Activated CD4-positive, alpha-beta T cell treated with anti-CD3 and anti-CD28 coated beads for 1 hour (primary cell): ENCODE data around the gene VMP1.
"Not testable (repeated sequence)": the region's sequence is repeated elsewhere in the genome, so short reads cannot be mapped to it uniquely, and the experiment has no call there.

ENCODE experiments used
- DNase-seq: peaks from one replicate; pipeline ENCODE4 v3.0.0-alpha.2; 2020

Gene VMP1

GRCh38 chr17:59873414-59873813, 166.0 kb downstream of the VMP1 start:
- not testable (repeated sequence) for DNase-seq

- DNase-seq = no peak
Observed at GRCh38 chr17:59874376-59874775, 166.9 kb downstream of the VMP1 start.

DNA sequence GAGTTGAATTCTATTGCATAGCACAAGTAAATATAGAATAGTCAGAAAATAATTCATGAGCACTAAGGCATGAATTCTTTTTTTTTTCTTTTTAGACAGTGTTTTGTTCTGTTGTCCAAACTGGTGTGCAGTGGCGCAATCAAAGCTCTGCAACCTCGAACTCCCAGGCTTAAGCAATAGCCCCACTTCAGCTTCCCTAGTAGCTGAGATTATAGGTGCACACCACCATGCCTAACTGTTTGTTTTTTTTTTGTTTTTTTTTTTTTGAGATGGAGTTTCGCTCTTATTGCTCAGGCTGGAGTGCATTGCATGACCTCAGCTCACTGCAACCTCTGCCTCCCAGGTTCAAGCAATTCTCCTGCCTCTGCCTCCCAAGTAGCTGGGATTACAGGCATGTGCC, 168.7 kb downstream of the VMP1 start:
- DNase-seq = no peak

- DNase-seq = no peak
Observed at GRCh38 chr17:59877965-59878364, 170.5 kb downstream of the VMP1 start.

DNA sequence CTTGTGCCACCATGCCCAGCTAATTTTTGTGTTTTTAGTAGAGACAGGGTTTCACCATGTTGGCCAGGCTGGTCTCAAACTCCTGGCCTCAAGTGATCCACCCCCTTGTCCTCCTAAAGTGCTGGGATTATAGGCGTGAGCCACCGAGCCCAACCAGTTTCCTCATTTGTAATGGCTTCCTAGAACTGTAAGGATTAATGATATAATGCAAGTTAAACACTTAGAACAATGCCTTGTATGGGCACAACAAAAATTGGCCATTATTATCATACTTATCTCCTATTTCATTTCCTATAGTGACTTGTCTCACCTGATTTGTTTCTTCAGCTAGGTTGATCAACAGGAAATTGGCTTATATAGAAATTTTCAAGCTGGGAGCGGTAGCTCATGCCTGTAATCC, 171.2 kb downstream of the VMP1 start:
- DNase-seq = no peak

GRCh38 chr17:59884861-59885260, 177.4 kb downstream of the VMP1 start:
- no peak for DNase-seq

DNA sequence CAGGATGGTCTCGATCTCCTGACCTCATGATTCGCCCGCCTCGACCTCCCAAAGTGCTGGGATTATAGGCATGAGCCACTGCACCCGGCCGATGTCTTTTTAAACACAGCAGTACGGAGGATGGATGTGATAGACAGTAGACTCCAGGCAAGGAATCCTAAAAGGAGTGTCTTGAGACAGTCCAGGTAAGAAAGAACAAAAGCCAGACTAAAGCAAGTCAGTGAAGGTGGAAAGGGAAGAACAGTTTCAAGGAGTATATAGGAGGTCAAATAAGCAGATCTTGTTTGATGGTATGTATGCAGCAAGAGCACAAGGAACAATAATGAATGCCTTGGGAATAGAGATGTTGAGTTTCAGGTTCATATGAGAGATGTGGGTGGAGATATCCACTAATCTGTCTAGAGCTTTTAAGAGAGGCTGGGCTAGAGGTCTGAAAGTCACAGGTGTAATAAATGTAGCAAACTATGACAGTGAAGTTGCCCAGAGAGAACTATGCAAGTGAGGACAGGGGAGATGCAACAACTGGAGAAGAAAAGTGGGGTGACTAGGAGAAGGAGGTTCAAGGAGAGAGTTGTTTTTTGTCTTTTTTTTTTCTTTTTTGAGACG, 180.8 kb downstream of the VMP1 start:
- DNase-seq = no peak

DNA sequence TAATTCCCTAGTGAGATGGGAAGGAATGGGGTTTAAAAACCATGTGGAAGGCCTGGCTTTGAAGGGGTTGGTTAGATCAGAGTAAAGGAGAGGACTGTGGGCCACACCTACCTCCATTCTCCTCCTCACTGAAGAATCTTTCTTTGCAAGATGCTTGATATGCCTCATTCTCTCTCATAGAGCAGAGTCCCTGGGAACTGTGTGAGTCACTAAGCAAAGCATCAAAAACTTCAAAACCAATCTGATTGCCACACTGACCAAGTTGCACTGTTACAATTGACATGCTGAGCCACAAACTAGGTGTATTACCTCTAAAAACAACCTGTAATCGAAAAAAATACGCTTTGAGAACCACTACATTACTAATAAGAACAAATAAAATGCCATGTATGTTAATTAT, 183.3 kb downstream of the VMP1 start:
- DNase-seq = no peak
